Gastrocnemius medialis (tissue), 4 donors: Measurements from ENCODE around the gene SH3BP5.

Experiments
- CTCF ChIP-seq, 5 experiments: fragments of 450-650 bp in 3 of 5; fragments of 200-600 bp in 2 of 5; sonication (generic) in 2 of 5; IDR thresholded peaks in 4 of 5; conservative IDR thresholded peaks in 1 of 5; 1 replicate in 4 of 5; 2 replicates in 1 of 5; pipeline ENCODE4 v1.5.1; 2016 to 2019; ENCODE audit warnings: antibody characterized with exemption in 5 of 5, mild to moderate bottlenecking in 3 of 5, moderate library complexity in 3 of 5
- POLR2A ChIP-seq, 2 donors: fragments of 450-650 bp; IDR thresholded peaks; one replicate each; pipeline ENCODE4 v1.6.1; 2017; ENCODE audit warnings: antibody characterized with exemption in 2 of 2, mild to moderate bottlenecking in 2 of 2, moderate library complexity in 2 of 2

- no peak for TF ChIP-seq CTCF (IDR thresholded peaks at IDR 0.05 in 4 of 5, conservative IDR thresholded peaks at IDR 0.05 in 1 of 5)
- TF ChIP-seq POLR2A (IDR thresholded peaks at IDR 0.05), result no peak
Measured at GRCh38 chr3:15263120-15263519, 69.3 kb downstream of the SH3BP5 start.
